Endodermal cell (in vitro differentiated cells): ENCODE data around the gene SETD1B. TPM values are rescaled to one million over a fixed set of nuclear protein-coding genes. Genes with fewer than 3 reads are reported as not detected.
A peak's percentile ranks its signal among the peaks of the same experiment; 100 is the strongest.

ENCODE experiments used
- DNase-seq: peaks from one replicate; pipeline ENCODE4 v3.0.0-alpha.2; 2017
- H3K27ac ChIP-seq: 2 replicates; pipeline ENCODE4 v1.5.1; 2013; ENCODE audit warnings: mild to moderate bottlenecking, low read depth, low read length, moderate library complexity
- H3K27me3 ChIP-seq: 2 replicates; pipeline ENCODE4 v1.6.1; 2013; ENCODE audit warnings: mild to moderate bottlenecking, low read length, moderate library complexity; ENCODE audit not compliant: insufficient read depth, control insufficient read depth, poor library complexity, severe bottlenecking
- H3K36me3 ChIP-seq: 2 replicates; pipeline ENCODE4 v1.7.0; 2013; ENCODE audit warnings: mild to moderate bottlenecking, low read length, moderate library complexity; ENCODE audit not compliant: control insufficient read depth, insufficient read depth
- H3K4me1 ChIP-seq: one replicate; pipeline ENCODE4 v1.7.0; 2013; ENCODE audit warnings: low read length; ENCODE audit not compliant: control insufficient read depth, insufficient read depth
- H3K4me3 ChIP-seq: 2 replicates; pipeline ENCODE4 v1.5.1; 2013; ENCODE audit warnings: mild to moderate bottlenecking, low read length, moderate library complexity
- H3K9ac ChIP-seq: 2 replicates; pipeline ENCODE4 v1.6.1; 2013; ENCODE audit warnings: mild to moderate bottlenecking, low read length, moderate library complexity; ENCODE audit not compliant: poor library complexity, severe bottlenecking; ENCODE audit errors: extremely low read depth
- H3K9me3 ChIP-seq: 2 replicates; pipeline ENCODE4 v1.6.1; 2013; ENCODE audit warnings: mild to moderate bottlenecking, low read length, moderate library complexity; ENCODE audit not compliant: control insufficient read depth
- H3K27ac Mint-ChIP-seq: 2 replicates; pipeline ENCODE4 v1.8.0; 2020; ENCODE audit warnings: mixed read lengths
- H3K27me3 Mint-ChIP-seq: 2 replicates; pipeline ENCODE4 v1.8.0; 2021; ENCODE audit warnings: mild to moderate bottlenecking, mixed read lengths; ENCODE audit not compliant: insufficient read depth
- H3K36me3 Mint-ChIP-seq: 2 replicates; pipeline ENCODE4 v1.8.0; 2020; ENCODE audit warnings: low read depth, mixed read lengths
- H3K4me1 Mint-ChIP-seq: 2 replicates; pipeline ENCODE4 v1.8.0; 2020; ENCODE audit warnings: mixed read lengths
- H3K4me3 Mint-ChIP-seq: 2 replicates; pipeline ENCODE4 v1.8.0; 2020; ENCODE audit warnings: mild to moderate bottlenecking, moderate library complexity, mixed read lengths
- H3K9me3 Mint-ChIP-seq: 2 replicates; pipeline ENCODE4 v1.8.0; 2020; ENCODE audit warnings: mild to moderate bottlenecking, mixed read lengths
- CTCF ChIP-seq: fragments of 200-600 bp; sonication (generic); conservative IDR thresholded peaks from 2 replicates; pipeline ENCODE4 v1.5.0; 2021; ENCODE audit warnings: antibody characterized with exemption, mild to moderate bottlenecking
- WGBS, 2 experiments: methylation state at CpG; one replicate each; pipeline versions ENCODE4 v1.1.5 to v1.1.7; 2013; ENCODE audit warnings: missing lambda C conversion rate in 2 of 2, mixed read lengths in 1 of 2; ENCODE audit not compliant: insufficient coverage in 1 of 2, insufficient read length in 1 of 2; 5-methylcytosine and 5-hydroxymethylcytosine counted together
- total RNA-seq, 2 donors: library from RNA; stranded (reverse); fragmentation: NEBNext Ultra II Directional in 1 of 2; extraction: Animal tissue kit (Norgen Biotek cat#: 25700) in 1 of 2; gene quantifications; 2 replicates in 1 of 2; 3 replicates in 1 of 2; pipeline ENCODE4 v1.2.1, GENCODE V29; 2021

SETD1B gene
- total RNA-seq, 2 donors from 2014 or later, result 30.7 to 32.6 TPM

- Mint-ChIP-seq H3K36me3 (peaks cover 42% of the 10 kb centered on the region), H3K4me1 (peaks cover 30% of the 10 kb centered on the region), H3K27ac (no peak overlapping the region), H3K27me3 (no peaks in the 10 kb centered on the region), H3K9me3 (no peaks in the 10 kb centered on the region), H3K4me3 (no peak overlapping the region)
- Histone ChIP-seq H3K36me3 (peaks cover 50% of the 10 kb centered on the region), H3K9ac (no peak overlapping the region), H3K27ac (no peak overlapping the region), H3K27me3 (no peaks in the 10 kb centered on the region), H3K4me3 (no peak overlapping the region), H3K4me1 (peaks cover 4% of the 10 kb centered on the region), H3K9me3 (no peaks in the 10 kb centered on the region)
- no peak for TF ChIP-seq CTCF
- WGBS, 2 experiments, result 92 to 95% methylated on average over 14 to 33 of the region's 33 CpGs
- DNase-seq, result no peak
These were observed 6.5 kb downstream of the SETD1B start for GRCh38 chr12:121810234-121810817.

GRCh38 chr12:121810833-121811433, 7.1 kb downstream of the SETD1B start:
- Mint-ChIP-seq H3K4me3 (peak overlapping the region; percentile 75), H3K36me3 (peaks cover 44% of the 10 kb centered on the region), H3K9me3 (no peaks in the 10 kb centered on the region), H3K4me1 (peaks cover 27% of the 10 kb centered on the region), H3K27ac (peak overlapping the region; percentile 59), H3K27me3 (no peaks in the 10 kb centered on the region)
- 84% methylated on average over 5 to 6 of the region's 6 CpGs for WGBS, 2 experiments
- Histone ChIP-seq H3K4me1 (peaks cover 4% of the 10 kb centered on the region), H3K27me3 (no peaks in the 10 kb centered on the region), H3K9me3 (no peaks in the 10 kb centered on the region), H3K36me3 (peaks cover 56% of the 10 kb centered on the region), H3K4me3 (peak overlapping the region; percentile 94), H3K27ac (no peak overlapping the region), H3K9ac (no peak overlapping the region)
- DNase-seq, result no peak
- TF ChIP-seq CTCF, result no peak

- Mint-ChIP-seq H3K27ac (peak overlapping the region; percentile 82), H3K4me3 (peak overlapping the region; percentile 75), H3K27me3 (no peaks in the 10 kb centered on the region), H3K36me3 (peaks cover 50% of the 10 kb centered on the region), H3K9me3 (no peaks in the 10 kb centered on the region), H3K4me1 (peaks cover 20% of the 10 kb centered on the region)
- peak overlapping the region; percentile 94 for H3K4me3 ChIP-seq
- peak overlapping the region; percentile 57 for H3K27ac ChIP-seq
- 7 to 12% methylated on average over 27 to 46 of the region's 46 CpGs for WGBS, 2 experiments
- H3K4me1 ChIP-seq, result peaks cover 4% of the 10 kb centered on the region
- H3K27me3 ChIP-seq, result no peaks in the 10 kb centered on the region
- TF ChIP-seq CTCF, result peak; percentile 100
- peaks cover 64% of the 10 kb centered on the region for H3K36me3 ChIP-seq
- no peaks in the 10 kb centered on the region for H3K9me3 ChIP-seq
- DNase-seq, result peak; percentile 94
- H3K9ac ChIP-seq, result peak overlapping the region; percentile 67
These were observed 7.9 kb downstream of the SETD1B start for GRCh38 chr12:121811434-121812319.
